GM12878 (cell line): ENCODE results near the gene GABRA1.

ENCODE experiments used
- BHLHE40 ChIP-seq, 2 experiments: fragments of 450-650 bp in 1 of 2; IDR thresholded peaks; 2 replicates each; pipeline ENCODE4 v1.6.1; 2011 to 2017; ENCODE audit warnings: low read depth in 2 of 2, borderline replicate concordance in 1 of 2, improper control_type of control experiment in 1 of 2, low read length in 1 of 2, mild to moderate bottlenecking in 1 of 2
- CTCF ChIP-seq, 3 experiments: IDR thresholded peaks in 2 of 3; conservative IDR thresholded peaks in 1 of 3; 2 replicates each; pipeline ENCODE4 v1.5.1; 2011; ENCODE audit warnings: low read depth in 3 of 3, low read length in 3 of 3, mild to moderate bottlenecking in 3 of 3, control low read depth in 2 of 3, moderate library complexity in 2 of 3, inconsistent platforms in 1 of 3, mixed read lengths in 1 of 3; ENCODE audit not compliant: control insufficient read depth in 2 of 3, insufficient read depth in 1 of 3; ENCODE audit errors: extremely low read depth in 1 of 3
- NR2C2 ChIP-seq: IDR thresholded peaks from 2 replicates; pipeline ENCODE4 v1.6.1; 2011; ENCODE audit warnings: borderline replicate concordance, low read depth; ENCODE audit not compliant: control insufficient read depth, insufficient read length
- POLR2AphosphoS2 ChIP-seq: IDR thresholded peaks from 2 replicates; pipeline ENCODE4 v1.6.1; 2011; ENCODE audit warnings: low read depth, mild to moderate bottlenecking, low read length, improper control_type of control experiment, moderate library complexity
- RAD51 ChIP-seq: fragments of 450-650 bp; IDR thresholded peaks from 2 replicates; pipeline ENCODE4 v1.6.1; 2016; ENCODE audit warnings: moderate library complexity, mild to moderate bottlenecking, inconsistent platforms
- REST ChIP-seq: IDR thresholded peaks from 2 replicates; pipeline ENCODE4 v1.6.1; 2012; ENCODE audit warnings: mild to moderate bottlenecking, low read depth, low read length
- ZNF217 ChIP-seq: fragments of 450-650 bp; IDR thresholded peaks from 2 replicates; pipeline ENCODE4 v1.6.1; 2017; ENCODE audit warnings: antibody characterized with exemption, mild to moderate bottlenecking

GRCh38 chr5:161847447-161847846, 473 bp upstream of the GABRA1 start:
- TF ChIP-seq CTCF (IDR thresholded peaks at IDR 0.05 in 2 of 3, conservative IDR thresholded peaks at IDR 0.05 in 1 of 3; ENCODE audit: control insufficient read depth in 2 of 3, extremely low read depth in 1 of 3, insufficient read depth in 1 of 3, low read depth in 3 of 3, low read length in 3 of 3): no peak
- TF ChIP-seq REST: no peak
- no peak for TF ChIP-seq RAD51
- no peak for TF ChIP-seq POLR2AphosphoS2
- TF ChIP-seq ZNF217: no peak
- no peak for TF ChIP-seq BHLHE40 (IDR thresholded peaks at IDR 0.05; ENCODE audit: borderline replicate concordance in 1 of 2, low read depth in 2 of 2, low read length in 1 of 2)
- no peak for TF ChIP-seq NR2C2
